ENCODE data around the gene FASTK. TPM values are rescaled to one million over a fixed set of nuclear protein-coding genes. Genes with fewer than 3 reads are reported as not detected.

The FASTK gene
- total and polyA plus RNA-seq, 2 of the 4 experiments (the other 2 are of a cell fraction) = 53.8 to 115 TPM

DNA sequence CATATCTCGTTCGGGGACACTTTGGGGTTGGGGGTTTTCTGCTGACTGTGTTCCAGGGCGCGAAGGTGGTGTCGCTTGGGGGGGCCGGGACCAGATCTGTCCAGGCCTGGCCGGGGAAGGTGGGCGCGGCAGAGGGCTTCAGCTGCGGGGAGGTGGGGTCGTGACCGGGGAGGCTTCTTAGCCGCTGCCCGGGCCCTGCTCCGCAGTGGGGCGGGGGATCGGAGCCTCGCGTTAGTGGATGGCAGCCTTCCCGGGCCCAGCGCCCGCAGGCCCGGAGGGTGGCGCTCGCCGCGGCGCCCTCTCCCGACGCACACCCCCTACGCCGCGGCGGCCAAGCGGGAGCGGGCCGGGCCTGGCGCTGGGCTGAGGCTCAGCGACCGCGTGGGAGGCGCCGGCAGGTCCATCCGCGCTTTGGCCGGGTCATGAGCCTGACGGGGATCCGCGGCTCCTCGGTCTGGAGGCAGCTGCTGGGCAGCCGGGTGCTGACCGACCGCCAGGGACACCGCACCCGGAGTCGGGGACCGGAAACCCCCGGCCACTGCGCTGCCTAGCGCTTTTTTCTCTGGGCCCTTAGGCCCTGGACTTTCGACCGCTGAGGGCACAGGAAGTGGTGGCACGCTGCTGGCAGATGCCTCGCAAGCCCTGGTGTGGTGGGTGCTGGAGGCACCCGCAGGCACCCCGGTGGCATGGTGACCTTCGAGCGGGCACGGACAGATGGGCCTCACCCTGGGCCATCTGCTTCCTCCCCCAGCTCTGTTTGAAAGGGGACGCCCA is 6.8 kb upstream of the FASTK start:
- peak overlapping the region; percentile 82 for H2AFZ ChIP-seq (replicated peaks; ENCODE audit: low read length, poor library complexity)
- DNase-seq (peak; percentile 52), ATAC-seq (ENCODE audit: low read depth) (peak; percentile 16)
- in situ Hi-C loops (cut with MboI; ENCODE audit: low sequenced_read_pairs) = no loop called here
- H4K20me1 ChIP-seq (ENCODE audit: insufficient read depth, low read length) = peaks cover 49% of the 10 kb centered on the region
- peaks cover 8% of the 10 kb centered on the region for H3K9me1 ChIP-seq (ENCODE audit: insufficient read depth, low read length)
- peaks cover 10 to 50% of the 10 kb centered on the region in 2 experiments; a peak in 3 of 4 replicates for H3K79me1 ChIP-seq (ENCODE audit: low read depth in 1 of 2, low read length in 2 of 2)
- TF ChIP-seq SMC3 (IDR thresholded peaks at IDR 0.05; ENCODE audit: low read depth, low read length) (peak; percentile 28), RFX5 (IDR thresholded peaks at IDR 0.05; ENCODE audit: low read depth, low read length) (no peak), MAZ (IDR thresholded peaks at IDR 0.05; ENCODE audit: borderline replicate concordance, low read depth, low read length) (peak; percentile 19; the same call in 1 of the 2 replicates), MAFK (IDR thresholded peaks at IDR 0.05; ENCODE audit: low read depth, low read length) (no peak), MXI1 (IDR thresholded peaks at IDR 0.05; ENCODE audit: borderline replicate concordance, low read depth, low read length) (peak; percentile 68), BHLHE40 (IDR thresholded peaks at IDR 0.05; ENCODE audit: low read depth, low read length) (peak; percentile 3; the same call in 1 of the 2 replicates), RAD21 (IDR thresholded peaks at IDR 0.05; ENCODE audit: low read length) (peak; percentile 33; the same call in 1 of the 2 replicates)
- TF ChIP-seq, protein P1, sequence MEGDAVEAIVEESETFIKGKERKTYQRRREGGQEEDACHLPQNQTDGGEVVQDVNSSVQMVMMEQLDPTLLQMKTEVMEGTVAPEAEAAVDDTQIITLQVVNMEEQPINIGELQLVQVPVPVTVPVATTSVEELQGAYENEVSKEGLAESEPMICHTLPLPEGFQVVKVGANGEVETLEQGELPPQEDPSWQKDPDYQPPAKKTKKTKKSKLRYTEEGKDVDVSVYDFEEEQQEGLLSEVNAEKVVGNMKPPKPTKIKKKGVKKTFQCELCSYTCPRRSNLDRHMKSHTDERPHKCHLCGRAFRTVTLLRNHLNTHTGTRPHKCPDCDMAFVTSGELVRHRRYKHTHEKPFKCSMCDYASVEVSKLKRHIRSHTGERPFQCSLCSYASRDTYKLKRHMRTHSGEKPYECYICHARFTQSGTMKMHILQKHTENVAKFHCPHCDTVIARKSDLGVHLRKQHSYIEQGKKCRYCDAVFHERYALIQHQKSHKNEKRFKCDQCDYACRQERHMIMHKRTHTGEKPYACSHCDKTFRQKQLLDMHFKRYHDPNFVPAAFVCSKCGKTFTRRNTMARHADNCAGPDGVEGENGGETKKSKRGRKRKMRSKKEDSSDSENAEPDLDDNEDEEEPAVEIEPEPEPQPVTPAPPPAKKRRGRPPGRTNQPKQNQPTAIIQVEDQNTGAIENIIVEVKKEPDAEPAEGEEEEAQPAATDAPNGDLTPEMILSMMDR (conservative IDR thresholded peaks at IDR 0.05; ENCODE audit: low read depth, low read length) = peak; percentile 48
- H3K4me1 ChIP-seq (ENCODE audit: control insufficient read depth, insufficient read depth, low read length) = peaks cover 25% of the 10 kb centered on the region
- no peak overlapping the region; the same call in 1 of the 2 replicates for H3K18ac ChIP-seq (ENCODE audit: low read depth, low read length)
- H3K4me2 ChIP-seq (ENCODE audit: low read depth, low read length) = peak overlapping the region; percentile 54
- peak overlapping the region; percentile 89 for H3K14ac ChIP-seq (replicated peaks; ENCODE audit: low read depth, low read length)
- peak overlapping the region; percentile 80 for H3K9ac ChIP-seq (ENCODE audit: low read depth, low read length)
- H2BK15ac ChIP-seq (ENCODE audit: low read depth, low read length) = no peak overlapping the region; the same call in 2 of the 3 replicates
- H3K27ac ChIP-seq (ENCODE audit: insufficient read depth, low read length) = peak overlapping the region; percentile 63
- BruUV-seq (replicated peaks) = no TSS peak
- H2AK5ac ChIP-seq (ENCODE audit: low read depth, low read length) = peak overlapping the region; percentile 79
- peak overlapping the region; percentile 86 for H3K4me3 ChIP-seq (ENCODE audit: insufficient read depth, low read depth, low read length)
- ChIA-PET CTCF (no interaction called here), POLR2A (ENCODE audit: unreplicated experiment) (no interaction called here)
- H3K9me3 ChIP-seq (ENCODE audit: control insufficient read depth, insufficient read depth, low read length) = no peaks in the 10 kb centered on the region
- H3K36me3 ChIP-seq (ENCODE audit: control insufficient read depth, insufficient read depth, low read length) = peaks cover 6% of the 10 kb centered on the region; the same call in 1 of the 2 replicates
- peak overlapping the region; percentile 81 for H3K4ac ChIP-seq (ENCODE audit: low read depth, low read length)
- H2BK20ac ChIP-seq (ENCODE audit: low read depth, low read length) = no peak overlapping the region
- intact Hi-C loops (cut with micrococcal nuclease) = loop anchor here (2.0 kb wide), 1 partner anchor 59 kb away; the partner anchor contains the start of gene ABCB8
- peak overlapping the region; percentile 70 for H4K91ac ChIP-seq (ENCODE audit: insufficient read depth, low read depth, low read length)
- H4K5ac ChIP-seq (ENCODE audit: low read depth, low read length) = no peak overlapping the region
- peak overlapping the region; percentile 96 for H3K23ac ChIP-seq (ENCODE audit: low read depth, low read length)
- peak overlapping the region; percentile 51 for H2BK5ac ChIP-seq (ENCODE audit: low read depth, low read length, poor library complexity, severe bottlenecking)
- peak overlapping the region; percentile 76 for H2AK9ac ChIP-seq (replicated peaks; ENCODE audit: low read depth, low read length, poor library complexity)
- H2BK120ac ChIP-seq (ENCODE audit: low read depth, low read length) = peak overlapping the region; percentile 57
- H3K27me3 ChIP-seq (ENCODE audit: control insufficient read depth, insufficient read depth, low read length) = no peaks in the 10 kb centered on the region
- 0% methylated on average over 24 of the region's 70 CpGs; no CpG with 5 or more reads in 1 of the 2 experiments for WGBS, 2 experiments (ENCODE audit: extremely low coverage in 2 of 2, insufficient read length in 1 of 2)
- dilution Hi-C loops (cut with HindIII; ENCODE audit: low sequenced_read_pairs, unreplicated experiment) = no loop called here
- H3K56ac ChIP-seq (ENCODE audit: extremely low read depth, insufficient read depth, low read length) = peak overlapping the region; percentile 54
- peak overlapping the region; percentile 8 to 59; a peak in 2 of 4 replicates for H4K8ac ChIP-seq (ENCODE audit: low read depth in 2 of 2, low read length in 2 of 2)
